ENCODE data around the gene CRIP2. TPM values are rescaled to one million over a fixed set of nuclear protein-coding genes. Genes with fewer than 3 reads are reported as not detected.

Gene CRIP2
- total RNA-seq, 1 donor from 2014 or later = 13.2 TPM

DNA sequence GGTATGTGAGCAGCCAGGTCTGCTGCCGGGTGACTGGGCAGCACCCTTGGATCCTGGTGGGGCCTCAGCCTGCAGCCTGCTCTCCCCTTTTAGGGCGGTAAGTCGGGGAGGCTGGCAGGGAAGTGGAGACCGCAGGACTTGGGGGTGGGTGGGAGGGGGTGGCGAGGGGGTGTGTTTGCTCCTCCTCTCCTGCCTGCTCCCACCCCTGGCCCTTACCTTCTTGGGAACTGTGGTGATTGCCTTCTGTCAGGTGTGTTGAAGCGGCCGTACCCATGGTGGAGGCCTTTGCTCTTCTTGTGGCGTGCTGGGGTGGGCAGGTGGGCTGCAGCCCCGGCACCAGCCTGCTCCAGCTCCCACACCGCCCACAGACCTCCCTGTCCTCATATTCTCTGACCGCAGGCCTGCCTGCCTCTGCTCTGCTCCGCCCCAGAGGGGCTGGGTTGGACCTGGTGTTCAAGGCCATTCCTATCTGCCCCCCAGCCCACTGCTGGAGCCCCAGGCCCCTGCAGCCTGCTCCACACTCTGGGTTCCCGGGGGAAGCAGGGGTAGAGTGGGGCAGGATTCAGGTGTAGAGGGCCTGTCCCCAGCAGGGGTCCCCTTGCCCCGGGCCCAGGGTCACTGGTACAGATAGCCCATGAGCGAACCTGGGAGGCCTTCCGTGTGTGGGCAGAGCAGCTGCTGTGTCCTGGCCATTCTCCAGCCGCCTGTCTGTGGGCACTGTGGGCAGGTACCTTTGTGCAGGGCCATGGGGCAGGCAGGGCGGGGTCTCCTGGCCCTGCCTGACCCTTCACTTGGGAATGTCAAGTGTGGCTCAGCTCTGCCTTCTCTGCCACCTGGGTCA is 21.6 kb downstream of the CRIP2 start:
- no peak for DNase-seq (ENCODE audit: low read depth)
- FAIRE-seq = no peak
- peaks cover 5% of the 10 kb centered on the region for H3K36me3 ChIP-seq (ENCODE audit: control insufficient read depth, insufficient read depth, low read length)
- H3K4me3 ChIP-seq (ENCODE audit: low read depth, low read length) = no peak overlapping the region
- H3K27me3 ChIP-seq (ENCODE audit: control insufficient read depth, insufficient read depth, low read length) = no peaks in the 10 kb centered on the region
- TF ChIP-seq, protein P1, sequence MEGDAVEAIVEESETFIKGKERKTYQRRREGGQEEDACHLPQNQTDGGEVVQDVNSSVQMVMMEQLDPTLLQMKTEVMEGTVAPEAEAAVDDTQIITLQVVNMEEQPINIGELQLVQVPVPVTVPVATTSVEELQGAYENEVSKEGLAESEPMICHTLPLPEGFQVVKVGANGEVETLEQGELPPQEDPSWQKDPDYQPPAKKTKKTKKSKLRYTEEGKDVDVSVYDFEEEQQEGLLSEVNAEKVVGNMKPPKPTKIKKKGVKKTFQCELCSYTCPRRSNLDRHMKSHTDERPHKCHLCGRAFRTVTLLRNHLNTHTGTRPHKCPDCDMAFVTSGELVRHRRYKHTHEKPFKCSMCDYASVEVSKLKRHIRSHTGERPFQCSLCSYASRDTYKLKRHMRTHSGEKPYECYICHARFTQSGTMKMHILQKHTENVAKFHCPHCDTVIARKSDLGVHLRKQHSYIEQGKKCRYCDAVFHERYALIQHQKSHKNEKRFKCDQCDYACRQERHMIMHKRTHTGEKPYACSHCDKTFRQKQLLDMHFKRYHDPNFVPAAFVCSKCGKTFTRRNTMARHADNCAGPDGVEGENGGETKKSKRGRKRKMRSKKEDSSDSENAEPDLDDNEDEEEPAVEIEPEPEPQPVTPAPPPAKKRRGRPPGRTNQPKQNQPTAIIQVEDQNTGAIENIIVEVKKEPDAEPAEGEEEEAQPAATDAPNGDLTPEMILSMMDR (IDR thresholded peaks at IDR 0.05; ENCODE audit: insufficient read depth, low read length, severe bottlenecking) = no peak

DNA sequence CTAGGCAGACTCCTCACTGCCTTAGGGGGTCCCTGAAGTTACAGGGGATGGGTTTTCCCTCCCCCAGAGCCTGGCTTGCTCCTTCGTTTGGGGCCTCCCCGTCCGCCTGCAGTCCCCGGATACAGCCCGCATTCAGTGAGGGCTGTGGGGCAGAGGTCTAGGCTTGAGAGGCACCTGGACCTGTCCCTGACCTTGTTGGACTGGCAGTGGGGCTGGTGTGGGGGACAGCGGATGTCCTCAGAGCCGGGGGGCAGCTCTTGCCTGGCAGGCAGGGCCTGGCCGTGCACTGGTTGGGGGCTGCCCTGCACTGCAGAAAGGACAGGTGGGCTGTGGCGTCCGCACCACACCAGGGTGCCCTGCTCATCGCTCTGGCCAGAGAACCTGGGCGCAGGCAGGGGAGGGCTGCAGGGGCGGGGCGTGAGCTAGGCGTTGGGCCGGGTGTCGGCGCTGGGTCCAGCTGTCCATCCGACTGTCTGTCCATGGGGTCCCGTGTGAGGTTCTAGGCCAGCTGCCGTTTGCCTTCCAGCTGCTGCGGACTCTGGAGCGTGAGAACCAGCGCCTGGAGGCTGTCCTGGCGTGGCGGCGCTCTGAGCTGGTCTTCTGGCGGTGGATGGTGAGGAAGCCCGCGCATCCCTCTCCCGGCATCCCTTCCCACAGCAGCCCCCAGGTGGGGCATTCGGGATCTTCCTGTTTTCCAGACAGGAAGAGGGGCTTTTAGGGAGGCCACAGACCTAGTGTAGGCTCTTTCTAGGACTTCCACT is 22.4 kb downstream of the CRIP2 start:
- FAIRE-seq (no peak), DNase-seq (ENCODE audit: low read depth) (no peak)
- peaks cover 5% of the 10 kb centered on the region for H3K36me3 ChIP-seq (ENCODE audit: control insufficient read depth, insufficient read depth, low read length)
- H3K4me3 ChIP-seq (ENCODE audit: low read depth, low read length) = no peak overlapping the region
- TF ChIP-seq, protein P1 (IDR thresholded peaks at IDR 0.05; ENCODE audit: insufficient read depth, low read length, severe bottlenecking) = no peak
- H3K27me3 ChIP-seq (ENCODE audit: control insufficient read depth, insufficient read depth, low read length) = no peaks in the 10 kb centered on the region

DNA sequence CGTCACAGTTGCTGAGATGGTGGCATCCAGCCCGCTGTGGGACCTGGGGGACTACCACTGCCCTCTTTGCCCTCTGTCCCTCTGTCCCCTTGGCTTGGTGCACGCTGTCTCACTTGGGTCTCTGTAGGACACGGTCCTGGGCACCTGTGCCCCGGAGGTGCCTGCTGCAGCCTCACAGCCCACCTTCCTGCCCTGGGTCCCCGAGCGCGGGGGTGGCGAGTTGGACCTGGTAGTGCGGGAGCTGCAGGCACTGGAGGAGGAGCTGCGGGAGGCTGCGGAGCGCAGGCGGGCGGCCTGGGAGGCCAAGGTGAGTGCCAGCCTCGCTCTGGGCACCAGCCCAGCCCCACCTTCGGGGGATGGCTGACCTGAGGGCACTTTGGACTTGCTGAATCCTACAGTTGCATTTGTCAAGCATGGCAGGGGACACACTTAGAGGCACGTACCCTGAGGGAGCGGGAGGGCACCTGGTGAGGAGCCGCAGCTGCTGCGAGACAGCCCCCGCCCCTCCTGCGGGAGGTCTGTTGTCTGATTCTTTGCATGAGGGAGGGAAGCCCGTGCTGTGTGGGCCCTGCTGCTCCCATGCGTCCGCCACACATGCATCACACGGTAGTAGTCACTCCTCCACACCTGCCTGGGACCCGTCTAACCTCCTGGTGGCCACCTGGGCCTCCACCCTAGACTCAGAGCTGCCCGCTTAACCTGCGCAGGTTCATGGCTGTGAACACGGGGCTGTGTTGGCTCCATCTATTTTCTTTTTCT is 23.2 kb downstream of the CRIP2 start:
- TF ChIP-seq, protein P1 (IDR thresholded peaks at IDR 0.05; ENCODE audit: insufficient read depth, low read length, severe bottlenecking) = no peak
- FAIRE-seq = no peak
- Histone ChIP-seq H3K4me3 (ENCODE audit: low read depth, low read length) (no peak overlapping the region), H3K27me3 (ENCODE audit: control insufficient read depth, insufficient read depth, low read length) (no peaks in the 10 kb centered on the region), H3K36me3 (ENCODE audit: control insufficient read depth, insufficient read depth, low read length) (peaks cover 3% of the 10 kb centered on the region)
- no peak for DNase-seq (ENCODE audit: low read depth)

DNA sequence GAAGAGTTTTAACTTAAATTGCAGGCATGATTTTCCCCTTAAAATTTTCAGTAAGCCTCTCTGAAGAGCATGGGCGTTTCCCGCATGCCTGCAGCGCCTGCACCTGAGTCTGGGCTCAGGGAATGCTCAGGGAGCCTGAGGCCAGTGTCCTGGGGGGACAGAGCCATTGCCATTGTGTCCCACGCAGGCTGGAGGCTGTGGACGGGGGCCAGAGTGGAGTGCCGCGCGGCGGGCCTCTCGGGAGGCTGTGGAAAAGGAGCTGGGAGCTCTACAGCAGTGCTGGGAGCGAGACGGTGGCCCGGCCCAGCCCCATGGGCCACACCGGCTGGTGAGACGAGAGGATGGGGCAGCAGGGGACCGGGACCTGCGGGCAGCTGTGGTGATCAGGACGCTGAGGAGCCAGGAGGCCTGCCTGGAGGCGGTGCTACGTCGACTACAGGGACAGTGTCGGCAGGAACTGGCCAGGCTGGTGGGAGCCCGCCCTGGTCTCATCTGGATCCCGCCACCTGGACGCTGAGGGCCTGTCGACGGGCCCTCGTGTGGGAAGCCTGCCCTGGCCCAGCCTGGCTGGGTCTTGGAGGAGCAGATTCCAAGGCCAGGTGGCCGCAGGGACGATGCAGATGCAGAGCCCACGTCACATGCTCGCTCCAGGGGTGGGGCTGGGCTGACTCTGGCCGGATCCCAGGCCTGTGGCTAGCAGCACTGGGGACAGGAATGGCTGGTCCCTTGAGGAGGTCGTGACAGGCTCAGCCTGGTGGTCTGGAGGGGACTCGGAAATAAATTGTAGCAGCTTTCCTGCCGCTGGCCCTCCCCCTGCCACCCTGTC is 24.0 kb downstream of the CRIP2 start:
- FAIRE-seq = no peak
- no peaks in the 10 kb centered on the region for H3K27me3 ChIP-seq (ENCODE audit: control insufficient read depth, insufficient read depth, low read length)
- DNase-seq (ENCODE audit: low read depth) = no peak
- peaks cover 3% of the 10 kb centered on the region for H3K36me3 ChIP-seq (ENCODE audit: control insufficient read depth, insufficient read depth, low read length)
- H3K4me3 ChIP-seq (ENCODE audit: low read depth, low read length) = no peak overlapping the region
- TF ChIP-seq, protein P1 (IDR thresholded peaks at IDR 0.05; ENCODE audit: insufficient read depth, low read length, severe bottlenecking) = no peak

All from bronchial epithelial cell (primary cell).